Neural cell (in vitro differentiated cells): Measurements from ENCODE around the gene AMOTL2.

Experiments used
- CTCF ChIP-seq: fragments of 450-650 bp; IDR thresholded peaks from 2 replicates; pipeline ENCODE4 v1.5.1; 2014; ENCODE audit warnings: antibody characterized with exemption, mild to moderate bottlenecking, moderate library complexity; ENCODE audit not compliant: poor library complexity, severe bottlenecking
- REST ChIP-seq: IDR thresholded peaks from 2 replicates; pipeline ENCODE4 v1.6.1; 2012; ENCODE audit warnings: borderline replicate concordance

GRCh38 chr3:134350861-134351311 lies 23.4 kb downstream of the AMOTL2 start:
- TF ChIP-seq REST (no peak), CTCF (no peak)
